Stimulated activated CD4-positive, alpha-beta T cell treated with anti-CD3 and anti-CD28 coated beads, Interleukin-1b, Interleukin-23, amount 100 ng/mL, for 4 hours (primary cell): ENCODE data around the gene EEIG2.
"Not testable (repeated sequence)": the region's sequence is repeated elsewhere in the genome, so short reads cannot be mapped to it uniquely, and the experiment has no call there.

Experiments
- DNase-seq, 2 donors: peaks; one replicate each; pipeline ENCODE4 v3.0.0-alpha.2; 2020; ENCODE audit warnings: low read depth in 2 of 2

Gene EEIG2

GRCh38 chr1:108559215-108560186 is at the start of gene EEIG2:
TSS of gene EEIG2 (plus strand) at chr1:108560100. CDS start at chr1:108560429, 329 bp downstream.
- peak; percentile 88 to 90 for DNase-seq

GRCh38 chr1:108511764-108512163 is 48.1 kb upstream of the EEIG2 start:
- DNase-seq = no peak

- no peak for DNase-seq
These were observed 47.5 kb upstream of the EEIG2 start for GRCh38 chr1:108512239-108513043.

GRCh38 chr1:108513044-108513415 is 46.9 kb upstream of the EEIG2 start:
- DNase-seq = no peak

- DNase-seq = not testable (repeated sequence)
These were observed 46.0 kb upstream of the EEIG2 start for GRCh38 chr1:108513914-108514313.

- not testable (repeated sequence) for DNase-seq
These were observed 42.5 kb upstream of the EEIG2 start for GRCh38 chr1:108517301-108517897.

- no peak for DNase-seq
These were observed 37.9 kb upstream of the EEIG2 start for GRCh38 chr1:108521990-108522393.

GRCh38 chr1:108523829-108524228 is 36.1 kb upstream of the EEIG2 start:
- no peak for DNase-seq

- no peak for DNase-seq
These were observed 35.2 kb upstream of the EEIG2 start for GRCh38 chr1:108524676-108525075.

GRCh38 chr1:108527135-108527534 is 32.8 kb upstream of the EEIG2 start:
- DNase-seq = no peak

GRCh38 chr1:108527837-108528236 is 32.1 kb upstream of the EEIG2 start:
- no peak for DNase-seq

- DNase-seq = no peak
These were observed 28.5 kb upstream of the EEIG2 start for GRCh38 chr1:108531444-108531843.

GRCh38 chr1:108532730-108533129 is 27.2 kb upstream of the EEIG2 start:
- DNase-seq = no peak

- DNase-seq = no peak
These were observed 26.4 kb upstream of the EEIG2 start for GRCh38 chr1:108533351-108534083.

GRCh38 chr1:108534759-108535158 is 25.1 kb upstream of the EEIG2 start:
- no peak for DNase-seq

GRCh38 chr1:108535315-108535897 is 24.5 kb upstream of the EEIG2 start:
- DNase-seq = not testable (repeated sequence)

GRCh38 chr1:108536021-108536420 is 23.9 kb upstream of the EEIG2 start:
- DNase-seq = not testable (repeated sequence)

GRCh38 chr1:108536791-108537190 is 23.1 kb upstream of the EEIG2 start:
- DNase-seq = not testable (repeated sequence)

GRCh38 chr1:108537976-108538375 is 21.9 kb upstream of the EEIG2 start:
- DNase-seq = no peak

- DNase-seq = no peak
These were observed 18.9 kb upstream of the EEIG2 start for GRCh38 chr1:108540977-108541376.

GRCh38 chr1:108541861-108542260 is 18.0 kb upstream of the EEIG2 start:
- DNase-seq = no peak
